GM19324 (cell line): ENCODE data around the gene RNLS.

Experiments
- ATAC-seq: cut with Tn5 transposase; IDR thresholded peaks from one replicate; pipeline ENCODE4 v1.9.1; 2021; ENCODE audit warnings: mild to moderate bottlenecking, moderate library complexity; ENCODE audit not compliant: unreplicated experiment, low FRiP score

The RNLS gene

GRCh38 chr10:88526501-88527105 lies 56.5 kb downstream of the RNLS start:
- ATAC-seq = no peak

- no peak for ATAC-seq
Measured at GRCh38 chr10:88525371-88526069, 57.6 kb downstream of the RNLS start.

DNA sequence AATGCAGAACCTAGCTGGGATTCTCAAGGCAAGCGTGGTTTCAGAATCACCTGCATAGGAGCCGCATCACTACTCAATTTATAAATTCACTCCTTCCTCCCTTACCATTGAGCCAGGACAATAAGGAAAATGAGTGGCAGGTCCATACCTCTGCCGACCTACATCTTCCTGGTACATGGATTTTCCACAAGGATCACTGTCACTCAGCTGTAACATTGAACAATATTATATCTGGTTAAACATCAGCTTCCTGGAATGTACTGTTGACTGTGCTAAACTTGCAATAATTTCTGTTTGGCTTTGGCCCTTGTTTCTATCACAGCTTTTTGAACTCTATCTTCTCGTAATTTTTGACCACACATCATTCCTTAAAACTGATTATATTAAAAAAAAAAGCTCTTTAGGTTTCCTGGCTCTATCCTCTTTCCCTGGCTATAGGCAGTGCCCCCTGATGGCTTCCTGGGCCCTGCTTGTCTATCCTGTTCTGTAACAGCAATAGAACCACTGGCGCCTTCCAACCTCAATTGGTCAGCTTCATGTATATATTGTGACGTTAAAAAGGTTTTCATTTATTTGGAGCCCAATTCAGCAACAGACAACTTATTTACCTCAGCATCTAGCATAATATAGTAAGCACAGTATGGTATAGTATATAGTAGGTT lies 59.2 kb downstream of the RNLS start:
- ATAC-seq = no peak

GRCh38 chr10:88522715-88523114 lies 60.4 kb downstream of the RNLS start:
- ATAC-seq = no peak

GRCh38 chr10:88521791-88522190 lies 61.3 kb downstream of the RNLS start:
- ATAC-seq = no peak

DNA sequence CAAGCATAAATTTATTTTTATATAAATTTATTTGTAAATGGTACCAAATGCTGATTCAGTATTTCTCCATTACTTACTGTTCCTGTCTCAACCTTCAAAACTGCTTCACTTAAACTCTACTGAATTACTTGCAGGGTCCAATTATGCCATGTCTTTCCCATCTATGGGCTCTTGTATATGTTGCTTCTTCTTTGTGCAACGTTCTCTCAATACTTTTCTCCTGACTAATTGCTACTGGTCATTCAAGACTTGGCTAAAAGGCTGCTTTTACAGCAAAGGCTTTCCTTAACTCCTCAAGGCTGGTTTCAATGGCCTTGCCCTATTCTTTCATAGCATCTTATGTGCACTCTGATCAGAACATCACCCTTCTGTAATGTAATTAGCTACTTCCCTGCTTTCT lies 67.9 kb downstream of the RNLS start:
- ATAC-seq = no peak

DNA sequence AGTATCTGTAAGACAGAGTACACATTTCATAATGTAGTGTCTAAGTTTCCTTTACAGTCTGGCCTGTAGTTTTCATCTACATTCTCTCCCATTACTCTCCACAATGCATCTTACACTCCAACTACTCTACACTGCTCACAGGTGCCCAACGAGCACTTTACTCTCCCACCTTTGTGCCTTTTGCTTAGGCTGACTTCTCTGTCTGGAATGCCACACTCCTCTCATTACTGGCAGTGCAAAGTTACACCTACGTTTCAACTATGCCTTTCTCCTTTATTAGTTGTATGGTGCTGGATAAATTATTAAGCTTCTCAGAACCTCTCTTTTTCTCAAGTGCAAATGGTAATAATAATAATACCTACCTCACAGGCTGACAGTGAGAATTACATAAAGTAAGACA lies 70.5 kb downstream of the RNLS start:
- no peak for ATAC-seq

DNA sequence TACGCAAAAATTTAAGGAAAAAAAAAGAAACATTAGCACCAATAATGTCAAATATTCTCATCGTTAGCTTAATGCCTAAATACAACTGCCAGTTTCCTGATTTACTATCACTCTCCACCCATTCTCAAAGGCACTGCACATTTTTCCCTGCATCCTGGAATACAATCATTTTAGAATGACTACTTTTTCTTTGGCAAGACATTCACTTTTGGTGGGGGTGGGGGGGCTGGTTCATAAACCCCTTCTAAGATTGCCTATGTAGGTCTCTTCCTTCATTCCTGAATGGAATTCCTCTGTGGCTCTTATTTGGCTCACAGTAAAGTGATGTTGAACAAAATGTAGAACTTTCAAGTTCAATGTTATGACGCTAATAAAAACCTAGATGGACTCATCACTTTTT lies 74.3 kb downstream of the RNLS start:
- ATAC-seq = no peak

DNA sequence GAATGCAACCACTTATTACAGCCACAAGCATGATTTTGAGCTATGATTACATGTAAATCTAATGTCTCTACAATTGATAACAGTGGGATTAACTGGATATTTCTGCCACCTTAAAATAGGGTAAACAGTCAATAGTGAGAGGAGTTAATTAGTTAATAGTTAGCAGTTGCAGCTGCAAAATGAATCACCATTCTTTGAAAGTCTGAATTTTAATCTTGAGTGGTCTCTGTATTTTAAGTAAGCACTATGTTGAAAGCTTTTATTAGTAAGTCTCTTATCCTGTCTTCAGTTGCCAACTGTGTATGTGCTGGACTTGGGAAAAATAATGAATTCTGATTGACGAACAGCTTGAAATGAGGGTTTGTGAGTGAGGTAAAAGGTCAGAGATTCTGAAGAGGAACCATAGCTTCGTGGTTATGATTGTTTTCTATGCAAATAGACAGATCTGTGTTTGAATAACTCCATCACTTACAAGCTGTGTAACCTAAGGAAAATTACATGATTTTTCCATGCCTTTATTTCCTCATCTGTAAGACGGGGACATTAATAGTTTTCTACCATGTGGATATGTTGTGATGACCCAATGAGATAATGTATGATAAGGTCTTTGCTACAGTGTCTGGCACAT lies 75.2 kb downstream of the RNLS start:
- no peak for ATAC-seq

GRCh38 chr10:88507404-88507803 lies 75.7 kb downstream of the RNLS start:
- no peak for ATAC-seq

- no peak for ATAC-seq
Measured at GRCh38 chr10:88505680-88506215, 77.4 kb downstream of the RNLS start.

GRCh38 chr10:88505265-88505664 lies 77.9 kb downstream of the RNLS start:
- no peak for ATAC-seq

DNA sequence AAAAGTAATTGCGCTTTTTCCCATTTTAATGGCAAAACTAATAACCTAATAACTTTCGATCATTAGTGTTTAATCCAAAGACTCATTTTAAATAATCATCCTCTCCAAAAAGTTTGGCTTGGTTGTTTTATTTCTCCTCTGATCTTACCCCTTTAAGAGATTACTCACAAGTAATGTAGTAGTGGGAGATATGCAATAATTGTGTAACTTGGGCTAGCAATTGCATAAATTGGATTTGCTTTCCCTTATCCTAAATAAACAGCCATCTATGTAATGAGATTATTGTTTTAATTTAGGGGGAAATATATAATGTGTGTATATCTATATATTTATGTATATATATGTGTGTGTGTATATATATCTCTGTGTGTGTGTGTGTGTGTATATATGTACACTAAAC lies 82.5 kb downstream of the RNLS start:
- no peak for ATAC-seq

- ATAC-seq = no peak
Measured at GRCh38 chr10:88499569-88500470, 83.3 kb downstream of the RNLS start.

GRCh38 chr10:88497913-88498312 lies 85.2 kb downstream of the RNLS start:
- ATAC-seq = no peak

- no peak for ATAC-seq
Measured at GRCh38 chr10:88494537-88494936, 88.6 kb downstream of the RNLS start.

- ATAC-seq = no peak
Measured at GRCh38 chr10:88493691-88494483, 89.2 kb downstream of the RNLS start.

DNA sequence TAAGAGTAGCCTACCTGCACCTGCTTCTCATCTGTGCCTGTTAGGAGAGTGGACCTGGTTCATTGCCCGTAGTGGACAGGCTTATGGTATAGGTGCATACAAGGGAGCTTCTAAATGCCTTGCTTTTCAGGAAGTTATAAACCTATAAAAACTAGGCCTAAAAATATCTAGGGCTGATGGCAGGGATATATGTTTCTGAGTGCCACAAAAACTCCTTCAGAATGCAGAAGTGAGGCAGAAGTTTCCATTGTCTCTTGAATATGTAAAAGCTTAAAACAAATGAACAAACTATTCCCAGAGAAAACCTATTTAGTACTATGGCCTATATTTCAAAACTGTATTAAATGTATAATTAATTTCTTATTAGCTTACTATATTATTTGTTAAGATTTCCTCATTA lies 91.8 kb downstream of the RNLS start:
- ATAC-seq = no peak

DNA sequence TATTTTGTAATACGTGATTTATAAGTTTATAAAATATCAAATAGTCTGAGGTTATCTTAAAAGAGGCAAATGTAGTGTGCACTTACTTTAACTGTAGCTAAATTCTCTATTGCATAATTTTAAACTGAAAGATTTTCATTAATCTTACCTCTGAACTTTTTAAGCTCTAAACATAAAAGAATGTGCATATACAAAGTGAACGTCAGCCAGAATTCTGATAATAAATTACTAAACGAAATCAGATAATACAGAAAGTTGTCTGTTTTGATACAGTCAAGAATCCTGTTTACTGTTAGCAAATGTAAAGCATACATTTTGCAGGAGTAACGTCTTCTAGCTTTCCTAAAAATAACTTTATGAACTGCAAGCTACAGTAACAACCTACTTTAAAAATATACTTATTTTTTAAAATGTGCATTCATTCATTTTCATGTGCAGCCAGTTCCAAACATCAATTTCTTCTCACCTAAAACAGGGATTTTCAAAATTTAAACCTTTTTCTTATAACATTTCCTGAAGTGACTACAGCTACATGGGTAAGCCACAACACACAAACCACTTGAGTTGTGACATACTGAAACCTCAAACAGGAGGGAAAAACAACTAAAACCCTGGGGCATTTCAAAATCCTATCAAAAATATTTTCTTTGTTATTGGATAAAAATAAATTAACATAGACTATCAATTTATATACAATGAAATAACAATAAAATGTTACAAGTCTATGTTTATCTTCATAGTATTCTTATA lies 92.7 kb downstream of the RNLS start:
- ATAC-seq = no peak
